ENCODE data around the gene SUN2.

DNA sequence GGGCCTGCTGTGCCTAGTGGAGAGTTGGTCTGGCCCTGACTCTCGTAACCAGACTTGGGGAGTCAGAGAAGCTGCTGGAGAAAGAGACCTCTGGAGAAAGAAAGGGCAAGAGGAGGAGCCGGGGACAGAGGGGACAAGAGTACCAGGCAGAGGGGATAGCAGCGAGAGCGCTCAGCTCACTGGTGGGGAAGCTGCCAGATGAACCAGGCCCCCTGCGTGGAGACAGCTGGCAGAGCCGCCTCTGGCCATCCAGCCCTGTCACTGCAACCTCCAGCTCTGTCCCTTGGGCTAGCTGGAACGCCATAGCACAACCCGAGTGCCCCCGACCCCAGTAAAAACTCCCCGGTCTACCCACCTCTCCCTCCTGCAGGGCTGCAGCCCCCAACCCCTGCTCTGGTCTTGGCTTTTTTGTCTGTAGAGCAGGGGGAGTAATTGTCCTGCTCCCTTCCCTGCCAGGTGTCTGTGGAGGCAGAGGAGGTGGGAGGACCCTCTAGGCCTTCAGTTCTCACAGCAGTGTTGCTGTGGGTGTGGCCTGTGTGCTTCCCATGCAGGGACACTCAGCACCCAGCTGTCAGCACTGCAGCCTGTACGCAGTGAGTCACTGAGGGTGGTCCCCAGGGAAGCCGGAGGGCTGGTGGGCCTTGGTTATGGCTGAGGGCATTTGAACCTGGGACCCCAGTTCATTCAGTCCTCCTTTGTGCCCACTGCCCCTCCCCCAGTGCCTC, 4.8 kb upstream of the SUN2 start:
- TF ChIP-seq DNMT1 (CRISPR knock-in tag; IDR thresholded peaks at IDR 0.05) (no peak), HNRNPLL (IDR thresholded peaks at IDR 0.05; ENCODE audit: low read depth, low read length, poor library complexity, severe bottlenecking) (no peak), RFX5 (IDR thresholded peaks at IDR 0.05; ENCODE audit: low read depth, low read length) (no peak), ZBTB21 (CRISPR knock-in tag; IDR thresholded peaks at IDR 0.05) (no peak)
- TF ChIP-seq, protein P1, sequence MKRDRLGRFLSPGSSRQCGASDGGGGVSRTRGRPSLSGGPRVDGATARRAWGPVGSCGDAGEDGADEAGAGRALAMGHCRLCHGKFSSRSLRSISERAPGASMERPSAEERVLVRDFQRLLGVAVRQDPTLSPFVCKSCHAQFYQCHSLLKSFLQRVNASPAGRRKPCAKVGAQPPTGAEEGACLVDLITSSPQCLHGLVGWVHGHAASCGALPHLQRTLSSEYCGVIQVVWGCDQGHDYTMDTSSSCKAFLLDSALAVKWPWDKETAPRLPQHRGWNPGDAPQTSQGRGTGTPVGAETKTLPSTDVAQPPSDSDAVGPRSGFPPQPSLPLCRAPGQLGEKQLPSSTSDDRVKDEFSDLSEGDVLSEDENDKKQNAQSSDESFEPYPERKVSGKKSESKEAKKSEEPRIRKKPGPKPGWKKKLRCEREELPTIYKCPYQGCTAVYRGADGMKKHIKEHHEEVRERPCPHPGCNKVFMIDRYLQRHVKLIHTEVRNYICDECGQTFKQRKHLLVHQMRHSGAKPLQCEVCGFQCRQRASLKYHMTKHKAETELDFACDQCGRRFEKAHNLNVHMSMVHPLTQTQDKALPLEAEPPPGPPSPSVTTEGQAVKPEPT (CRISPR knock-in tag; IDR thresholded peaks at IDR 0.05; ENCODE audit: low read depth), result no peak

All from HepG2 (cell line).